Astrocyte (in vitro differentiated cells and primary cell): Measurements from ENCODE around the gene RNF150.

Source experiments
- EZH2 ChIP-seq: IDR thresholded peaks from 2 replicates; pipeline ENCODE4 v1.6.1; 2012; ENCODE audit warnings: mild to moderate bottlenecking, low read length, inconsistent platforms; ENCODE audit not compliant: insufficient read depth
- TF ChIP-seq, protein P1 (sequence below): IDR thresholded peaks from 2 replicates; pipeline ENCODE4 v1.5.1; 2011; ENCODE audit warnings: low read depth, mild to moderate bottlenecking, inconsistent platforms, low read length, moderate library complexity; ENCODE audit not compliant: insufficient read depth

DNA sequence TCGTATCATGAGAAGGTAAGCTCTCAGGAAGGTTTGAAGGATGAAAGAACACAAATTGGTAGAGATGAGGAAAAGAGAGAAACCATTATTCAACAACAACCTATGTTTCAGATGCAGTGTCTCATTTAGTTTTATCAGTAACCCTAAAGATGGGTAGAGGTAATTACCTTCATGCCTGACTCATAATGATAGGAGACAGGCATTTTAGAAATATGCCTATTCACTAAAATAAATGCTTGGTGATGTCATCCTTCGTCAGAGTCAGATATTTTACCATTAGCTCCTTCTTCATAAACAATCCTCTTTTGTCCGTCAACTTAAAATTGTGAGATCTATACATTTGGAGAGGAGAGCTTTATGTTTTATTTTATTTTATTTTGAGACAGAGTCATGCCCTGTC lies 21.5 kb upstream of the RNF150 start:
- TF ChIP-seq, protein P1, sequence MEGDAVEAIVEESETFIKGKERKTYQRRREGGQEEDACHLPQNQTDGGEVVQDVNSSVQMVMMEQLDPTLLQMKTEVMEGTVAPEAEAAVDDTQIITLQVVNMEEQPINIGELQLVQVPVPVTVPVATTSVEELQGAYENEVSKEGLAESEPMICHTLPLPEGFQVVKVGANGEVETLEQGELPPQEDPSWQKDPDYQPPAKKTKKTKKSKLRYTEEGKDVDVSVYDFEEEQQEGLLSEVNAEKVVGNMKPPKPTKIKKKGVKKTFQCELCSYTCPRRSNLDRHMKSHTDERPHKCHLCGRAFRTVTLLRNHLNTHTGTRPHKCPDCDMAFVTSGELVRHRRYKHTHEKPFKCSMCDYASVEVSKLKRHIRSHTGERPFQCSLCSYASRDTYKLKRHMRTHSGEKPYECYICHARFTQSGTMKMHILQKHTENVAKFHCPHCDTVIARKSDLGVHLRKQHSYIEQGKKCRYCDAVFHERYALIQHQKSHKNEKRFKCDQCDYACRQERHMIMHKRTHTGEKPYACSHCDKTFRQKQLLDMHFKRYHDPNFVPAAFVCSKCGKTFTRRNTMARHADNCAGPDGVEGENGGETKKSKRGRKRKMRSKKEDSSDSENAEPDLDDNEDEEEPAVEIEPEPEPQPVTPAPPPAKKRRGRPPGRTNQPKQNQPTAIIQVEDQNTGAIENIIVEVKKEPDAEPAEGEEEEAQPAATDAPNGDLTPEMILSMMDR = no peak
- TF ChIP-seq EZH2 = no peak
